GM21825 (cell line): ENCODE measurements around the gene MORF4L1.
"Not testable (repeated sequence)": the region's sequence is repeated elsewhere in the genome, so short reads cannot be mapped to it uniquely, and the experiment has no call there.

Experiments
- ATAC-seq: cut with Tn5 transposase; IDR thresholded peaks from one replicate; pipeline ENCODE4 v1.9.1; 2021; ENCODE audit warnings: mild to moderate bottlenecking, moderate library complexity; ENCODE audit not compliant: unreplicated experiment

MORF4L1 gene

GRCh38 chr15:78872155-78872971, at the start of gene MORF4L1:
Gene MORF4L1 (plus strand): TSS chr15:78872890. CDS start chr15:78873018, 128 bp downstream.
- peak; percentile 86 for ATAC-seq

- no peak for ATAC-seq
Measured at GRCh38 chr15:78828920-78829319, 43.8 kb upstream of the MORF4L1 start.

- no peak for ATAC-seq
Measured at GRCh38 chr15:78830514-78831228, 42.0 kb upstream of the MORF4L1 start.

- ATAC-seq = no peak
Measured at GRCh38 chr15:78831229-78832207, 41.2 kb upstream of the MORF4L1 start.

GRCh38 chr15:78836333-78836732, 36.4 kb upstream of the MORF4L1 start:
- no peak for ATAC-seq

- ATAC-seq = no peak
Measured at GRCh38 chr15:78837131-78837530, 35.6 kb upstream of the MORF4L1 start.

GRCh38 chr15:78837543-78837942, 35.1 kb upstream of the MORF4L1 start:
- ATAC-seq = no peak

- no peak for ATAC-seq
Measured at GRCh38 chr15:78838489-78838888, 34.2 kb upstream of the MORF4L1 start.

GRCh38 chr15:78839151-78839550, 33.5 kb upstream of the MORF4L1 start:
- ATAC-seq = not testable (repeated sequence)

GRCh38 chr15:78840661-78841375, 31.9 kb upstream of the MORF4L1 start:
- no peak for ATAC-seq

GRCh38 chr15:78841376-78841706, 31.3 kb upstream of the MORF4L1 start:
- ATAC-seq = no peak

- ATAC-seq = no peak
Measured at GRCh38 chr15:78841891-78842290, 30.8 kb upstream of the MORF4L1 start.

GRCh38 chr15:78842519-78842918, 30.2 kb upstream of the MORF4L1 start:
- no peak for ATAC-seq

- not testable (repeated sequence) for ATAC-seq
Measured at GRCh38 chr15:78846906-78847305, 25.8 kb upstream of the MORF4L1 start.

- not testable (repeated sequence) for ATAC-seq
Measured at GRCh38 chr15:78847387-78847906, 25.2 kb upstream of the MORF4L1 start.

GRCh38 chr15:78850352-78850751, 22.3 kb upstream of the MORF4L1 start:
- no peak for ATAC-seq

GRCh38 chr15:78850941-78851755, 21.5 kb upstream of the MORF4L1 start:
- no peak for ATAC-seq

GRCh38 chr15:78853500-78853899, 19.2 kb upstream of the MORF4L1 start:
- no peak for ATAC-seq

GRCh38 chr15:78854833-78855372, 17.8 kb upstream of the MORF4L1 start:
- ATAC-seq = no peak
